K562 (cell line): ENCODE measurements around the gene MED29.

ENCODE experiments used
- ATF6 ChIP-seq: sonication (generic); formaldehyde crosslinking; IDR thresholded peaks from 2 replicates; pipeline ENCODE4 v1.4.0; 2020; ENCODE audit warnings: mild to moderate bottlenecking, missing genetic modification reagents
- BRCA1 ChIP-seq, 2 experiments: fragments of 450-650 bp in 1 of 2; sonication (generic) in 1 of 2; formaldehyde crosslinking in 1 of 2; IDR thresholded peaks; 2 replicates each; pipeline versions ENCODE4 v1.5.0 to v1.6.1; 2017 to 2020; ENCODE audit warnings: mild to moderate bottlenecking in 1 of 2, missing genetic modification reagents in 1 of 2
- CTCF ChIP-seq, 3 experiments: IDR thresholded peaks in 2 of 3; conservative IDR thresholded peaks in 1 of 3; 2 replicates each; pipeline ENCODE4 v1.5.1; 2011 to 2012; ENCODE audit warnings: low read length in 3 of 3, mild to moderate bottlenecking in 3 of 3, control low read depth in 2 of 3, improper control_type of control experiment in 1 of 3, inconsistent platforms in 1 of 3, low read depth in 1 of 3, mixed read lengths in 1 of 3, moderate library complexity in 1 of 3; ENCODE audit not compliant: insufficient read depth in 2 of 3
- FOXJ3 ChIP-seq: sonication (generic); formaldehyde crosslinking; IDR thresholded peaks from 2 replicates; pipeline ENCODE4 v1.4.0; 2020; ENCODE audit warnings: mild to moderate bottlenecking, missing genetic modification reagents
- KAT7 ChIP-seq: sonication (generic); formaldehyde crosslinking; IDR thresholded peaks from 2 replicates; pipeline ENCODE4 v1.8.0; 2022; ENCODE audit warnings: missing genetic modification reagents, mild to moderate bottlenecking, borderline replicate concordance
- POLR2A ChIP-seq: fragments of 450-650 bp; conservative IDR thresholded peaks from 2 replicates; pipeline ENCODE4 v1.6.1; 2016
- POLR2AphosphoS5 ChIP-seq: IDR thresholded peaks from 2 replicates; pipeline ENCODE4 v1.6.1; 2011; ENCODE audit warnings: mild to moderate bottlenecking, low read depth, low read length, moderate library complexity; ENCODE audit not compliant: control insufficient read depth, insufficient read depth
- TAF1 ChIP-seq: IDR thresholded peaks from 2 replicates; pipeline ENCODE4 v1.6.1; 2011; ENCODE audit warnings: mild to moderate bottlenecking, low read length, moderate library complexity; ENCODE audit not compliant: insufficient read depth, control insufficient read depth, severe bottlenecking; ENCODE audit errors: extremely low read depth
- TCF7L2 ChIP-seq: fragments of 150-350 bp; IDR thresholded peaks from 2 replicates; pipeline ENCODE4 v1.6.1; 2016; ENCODE audit warnings: low read depth, mild to moderate bottlenecking, low read length, moderate library complexity
- USF1 ChIP-seq: sonication (generic); formaldehyde crosslinking; IDR thresholded peaks from 2 replicates; pipeline ENCODE4 v1.9.0; 2022; ENCODE audit warnings: mild to moderate bottlenecking, missing genetic modification reagents
- ZNF133 ChIP-seq: fragments of 250-450 bp; sonication (Bioruptor Pico); IDR thresholded peaks from 2 replicates; pipeline ENCODE4 v1.4.0; 2020; ENCODE audit warnings: mild to moderate bottlenecking
- ZNF197 ChIP-seq: fragments of 200-800 bp; sonication (Bioruptor generic); IDR thresholded peaks from 2 replicates; pipeline ENCODE4 v1.6.1; 2016; ENCODE audit warnings: low read depth, missing genetic modification characterization, missing compliant biosample characterization
- ZNF212 ChIP-seq: fragments of 450-650 bp; formaldehyde crosslinking; IDR thresholded peaks from 2 replicates; pipeline ENCODE4 v1.4.0; 2020; ENCODE audit warnings: mild to moderate bottlenecking
- ZNF830 ChIP-seq: fragments of 250-450 bp; sonication (Bioruptor Pico); IDR thresholded peaks from 2 replicates; pipeline ENCODE4 v1.5.0; 2021; ENCODE audit warnings: mild to moderate bottlenecking

GRCh38 chr19:39401070-39401548, 9.9 kb downstream of the MED29 start:
- TF ChIP-seq USF1 (CRISPR knock-in tag) (no peak), ATF6 (CRISPR knock-in tag) (no peak), TCF7L2 (no peak), BRCA1 (IDR thresholded peaks at IDR 0.05) (no peak), BRCA1 (CRISPR knock-in tag; IDR thresholded peaks at IDR 0.05) (no peak), CTCF (IDR thresholded peaks at IDR 0.05 in 2 of 3, conservative IDR thresholded peaks at IDR 0.05 in 1 of 3; ENCODE audit: insufficient read depth in 2 of 3, low read depth in 1 of 3, low read length in 3 of 3) (no peak), POLR2A (no peak), TAF1 (no peak), ZNF830 (no peak), ZNF197 (CRISPR knock-in tag) (no peak), ZNF212 (CRISPR knock-in tag) (no peak), ZNF133 (no peak), FOXJ3 (CRISPR knock-in tag) (no peak), POLR2AphosphoS5 (no peak), KAT7 (no peak)
